Osteoblast (primary cell): ENCODE data around the gene C16orf86. TPM values are rescaled to one million over a fixed set of nuclear protein-coding genes. Genes with fewer than 3 reads are reported as not detected.

ENCODE experiments used
- DNase-seq: peaks from one replicate; pipeline ENCODE4 v3.0.0; 2011; ENCODE audit warnings: low spot score, mixed read lengths; ENCODE audit not compliant: insufficient read length; ENCODE audit errors: missing footprints
- H2AFZ ChIP-seq: 2 replicates; pipeline ENCODE4 v1.6.0; 2011; ENCODE audit warnings: mild to moderate bottlenecking, low read length
- H3K27ac ChIP-seq: 2 replicates; pipeline ENCODE4 v1.5.1; 2011; ENCODE audit warnings: mild to moderate bottlenecking, low read depth, low read length, moderate library complexity
- H3K27me3 ChIP-seq: 2 replicates; pipeline ENCODE4 v1.6.0; 2012; ENCODE audit warnings: mild to moderate bottlenecking, control low read depth, inconsistent platforms, low read length, moderate library complexity; ENCODE audit not compliant: insufficient read depth
- H3K36me3 ChIP-seq: 2 replicates; pipeline ENCODE4 v1.5.1; 2011; ENCODE audit warnings: mild to moderate bottlenecking, low read length, control low read depth, moderate library complexity; ENCODE audit not compliant: insufficient read depth
- H3K4me1 ChIP-seq: 2 replicates; pipeline ENCODE4 v1.5.1; 2011; ENCODE audit warnings: mild to moderate bottlenecking, low read length, control low read depth, moderate library complexity; ENCODE audit not compliant: insufficient read depth
- H3K4me2 ChIP-seq: 2 replicates; pipeline ENCODE4 v1.6.0; 2011; ENCODE audit warnings: mild to moderate bottlenecking, low read length; ENCODE audit not compliant: insufficient read depth
- H3K4me3 ChIP-seq: fragments of 200-600 bp; sonication (generic); 3 replicates; pipeline ENCODE4 v1.5.1; 2012; ENCODE audit warnings: mild to moderate bottlenecking, low read length, inconsistent platforms; ENCODE audit not compliant: insufficient read depth
- H3K79me2 ChIP-seq: 2 replicates; pipeline ENCODE4 v1.6.0; 2012; ENCODE audit warnings: mild to moderate bottlenecking, low read length, control low read depth, inconsistent platforms; ENCODE audit not compliant: insufficient read depth
- H3K9me3 ChIP-seq: 2 replicates; pipeline ENCODE4 v1.5.1; 2011; ENCODE audit warnings: low read depth, low read length, control low read depth
- H4K20me1 ChIP-seq: 2 replicates; pipeline ENCODE4 v1.6.0; 2012; ENCODE audit warnings: mild to moderate bottlenecking, low read length, control low read depth; ENCODE audit not compliant: insufficient read depth
- CTCF ChIP-seq: IDR thresholded peaks from 2 replicates; pipeline ENCODE4 v1.5.1; 2011; ENCODE audit warnings: mild to moderate bottlenecking, low read depth, low read length, moderate library complexity; ENCODE audit errors: extremely low read depth
- total RNA-seq: library from RNA; depleted of rRNA; stranded (reverse); fragments of >200 nt; gene quantifications from 2 replicates; pipeline ENCODE4 v1.2.3, GENCODE V29; 2012

C16orf86 gene
- total RNA-seq, 1 donor = 6.9 TPM

GRCh38 chr16:67648764-67649407, 17.7 kb upstream of the C16orf86 start:
- Histone ChIP-seq H3K27ac (no peak overlapping the region), H2AFZ (no peak overlapping the region), H3K36me3 (no peaks in the 10 kb centered on the region), H3K27me3 (peaks cover 88% of the 10 kb centered on the region), H3K9me3 (no peaks in the 10 kb centered on the region), H4K20me1 (peaks cover 9% of the 10 kb centered on the region), H3K79me2 (no peaks in the 10 kb centered on the region), H3K4me1 (no peaks in the 10 kb centered on the region), H3K4me3 (no peak overlapping the region), H3K4me2 (no peak overlapping the region)
- DNase-seq = peak; percentile 80
- TF ChIP-seq CTCF = no peak

GRCh38 chr16:67649494-67649931, 17.1 kb upstream of the C16orf86 start:
- Histone ChIP-seq H3K4me2 (no peak overlapping the region), H3K4me1 (no peaks in the 10 kb centered on the region), H3K36me3 (no peaks in the 10 kb centered on the region), H3K4me3 (no peak overlapping the region), H2AFZ (no peak overlapping the region), H4K20me1 (peaks cover 9% of the 10 kb centered on the region), H3K9me3 (no peaks in the 10 kb centered on the region), H3K27ac (no peak overlapping the region), H3K27me3 (peaks cover 88% of the 10 kb centered on the region), H3K79me2 (no peaks in the 10 kb centered on the region)
- peak; percentile 96 for DNase-seq
- no peak for TF ChIP-seq CTCF

- peak; percentile 82 for DNase-seq
- no peak for TF ChIP-seq CTCF
- Histone ChIP-seq H3K79me2 (no peaks in the 10 kb centered on the region), H3K4me1 (no peaks in the 10 kb centered on the region), H3K27ac (no peak overlapping the region), H2AFZ (no peak overlapping the region), H3K36me3 (no peaks in the 10 kb centered on the region), H3K4me3 (no peak overlapping the region), H3K4me2 (no peak overlapping the region), H3K9me3 (no peaks in the 10 kb centered on the region), H3K27me3 (peaks cover 90% of the 10 kb centered on the region), H4K20me1 (peaks cover 9% of the 10 kb centered on the region)
These were observed 16.6 kb upstream of the C16orf86 start for GRCh38 chr16:67650023-67650422.

- no peak overlapping the region for H3K4me2 ChIP-seq
- TF ChIP-seq CTCF = no peak
- H3K4me3 ChIP-seq = no peak overlapping the region
- no peaks in the 10 kb centered on the region for H3K79me2 ChIP-seq
- H3K27ac ChIP-seq = no peak overlapping the region
- no peak overlapping the region for H2AFZ ChIP-seq
- no peaks in the 10 kb centered on the region for H3K4me1 ChIP-seq
- peaks cover 9% of the 10 kb centered on the region for H4K20me1 ChIP-seq
- DNase-seq = peak; percentile 87
- H3K27me3 ChIP-seq = peaks cover 80% of the 10 kb centered on the region
- no peaks in the 10 kb centered on the region for H3K36me3 ChIP-seq
- H3K9me3 ChIP-seq = no peaks in the 10 kb centered on the region
These were observed 15.6 kb upstream of the C16orf86 start for GRCh38 chr16:67651039-67651438.
